Breast epithelium (tissue), 4 donors: Measurements from ENCODE around the gene FXYD1. TPM values are rescaled to one million over a fixed set of nuclear protein-coding genes. Genes with fewer than 3 reads are reported as not detected.

Experiments used
- DNase-seq, 2 donors: peaks; one replicate each; pipeline ENCODE4 v3.0.0-alpha.2; 2019; ENCODE audit warnings: low spot score in 2 of 2
- H3K27ac ChIP-seq, 2 donors: fragments of 200-600 bp; sonication (generic) in 1 of 2; one replicate each; pipeline ENCODE4 v1.5.1; 2016 to 2019; ENCODE audit warnings: mild to moderate bottlenecking in 1 of 2
- H3K27me3 ChIP-seq, 2 donors: fragments of 200-600 bp; sonication (generic) in 1 of 2; one replicate each; pipeline versions ENCODE4 v1.5.1 to v1.6.0; 2017 to 2019; ENCODE audit warnings: control low read depth in 1 of 2, mild to moderate bottlenecking in 1 of 2
- H3K36me3 ChIP-seq: fragments of 200-600 bp; one replicate; pipeline ENCODE4 v1.5.1; 2019
- H3K4me1 ChIP-seq, 2 donors: fragments of 200-600 bp; sonication (generic); one replicate each; pipeline ENCODE4 v1.5.1; 2016 to 2019; ENCODE audit warnings: control low read depth in 1 of 2
- H3K4me3 ChIP-seq, 3 donors: fragments of 200-600 bp; sonication (generic); 1 replicate in 2 of 3; 2 replicates in 1 of 3; pipeline ENCODE4 v1.5.1; 2016 to 2019; ENCODE audit warnings: mild to moderate bottlenecking in 3 of 3, moderate library complexity in 2 of 3
- H3K9me3 ChIP-seq, 2 donors: fragments of 200-600 bp; sonication (generic) in 1 of 2; one replicate each; pipeline ENCODE4 v1.5.1; 2016 to 2019; ENCODE audit warnings: control low read depth in 1 of 2
- POLR2A ChIP-seq: fragments of 450-650 bp; IDR thresholded peaks from one replicate; pipeline ENCODE4 v1.6.1; 2016; ENCODE audit warnings: antibody characterized with exemption, mild to moderate bottlenecking, moderate library complexity
- POLR2AphosphoS5 ChIP-seq, 3 donors: sonication (generic); formaldehyde crosslinking; IDR thresholded peaks; one replicate each; pipeline ENCODE4 v1.6.1; 2017; ENCODE audit warnings: antibody characterized with exemption in 3 of 3
- intact Hi-C: fragments of 100-400 bp; cut with DNase I; formaldehyde crosslinking; loops from one replicate; pipeline ENCODE4 v1.15.1; 2023; ENCODE audit warnings: low total_unique reads
- total RNA-seq, 3 donors: library from RNA; depleted of rRNA; stranded (reverse); fragments of >200 nt; gene quantifications; one replicate each; pipeline ENCODE4 v1.1.0, GENCODE V29; 2016
- TF ChIP-seq, protein P1 (sequence below), 3 donors: fragments of 450-650 bp; IDR thresholded peaks; one replicate each; pipeline ENCODE4 v1.5.1; 2016 to 2017; ENCODE audit warnings: antibody characterized with exemption in 3 of 3, mild to moderate bottlenecking in 3 of 3, moderate library complexity in 3 of 3

FXYD1 gene
- total RNA-seq, 3 donors from 2014 or later = 15.5 to 75.5 (median 34.7) TPM

DNA sequence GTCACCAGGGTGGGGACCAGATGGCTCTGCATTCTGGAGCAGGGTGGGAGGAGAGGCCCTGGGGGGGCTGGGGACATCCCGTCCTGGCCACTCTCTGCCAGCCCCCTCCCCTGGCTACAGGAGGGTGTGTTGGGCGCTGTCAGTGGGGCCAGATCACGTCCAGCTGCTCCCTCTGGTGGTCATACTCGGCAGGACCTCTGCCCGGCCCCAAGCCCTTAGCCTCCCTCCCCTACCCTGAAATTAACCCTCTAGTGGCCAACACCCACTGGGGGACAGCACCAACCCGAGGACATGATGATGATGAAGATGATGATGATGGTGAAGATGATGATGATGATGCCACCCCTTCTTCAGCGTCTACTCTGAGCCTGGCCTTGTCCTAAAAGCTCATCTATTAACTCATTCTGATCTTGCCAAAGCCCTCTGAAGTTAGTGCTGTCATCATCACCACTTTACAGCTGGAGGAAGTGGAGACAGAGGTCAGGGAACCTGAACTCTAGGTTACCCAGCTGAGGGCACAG is 3.2 kb upstream of the FXYD1 start:
- no peak for TF ChIP-seq POLR2AphosphoS5 (IDR thresholded peaks at IDR 0.05)
- TF ChIP-seq, protein P1, sequence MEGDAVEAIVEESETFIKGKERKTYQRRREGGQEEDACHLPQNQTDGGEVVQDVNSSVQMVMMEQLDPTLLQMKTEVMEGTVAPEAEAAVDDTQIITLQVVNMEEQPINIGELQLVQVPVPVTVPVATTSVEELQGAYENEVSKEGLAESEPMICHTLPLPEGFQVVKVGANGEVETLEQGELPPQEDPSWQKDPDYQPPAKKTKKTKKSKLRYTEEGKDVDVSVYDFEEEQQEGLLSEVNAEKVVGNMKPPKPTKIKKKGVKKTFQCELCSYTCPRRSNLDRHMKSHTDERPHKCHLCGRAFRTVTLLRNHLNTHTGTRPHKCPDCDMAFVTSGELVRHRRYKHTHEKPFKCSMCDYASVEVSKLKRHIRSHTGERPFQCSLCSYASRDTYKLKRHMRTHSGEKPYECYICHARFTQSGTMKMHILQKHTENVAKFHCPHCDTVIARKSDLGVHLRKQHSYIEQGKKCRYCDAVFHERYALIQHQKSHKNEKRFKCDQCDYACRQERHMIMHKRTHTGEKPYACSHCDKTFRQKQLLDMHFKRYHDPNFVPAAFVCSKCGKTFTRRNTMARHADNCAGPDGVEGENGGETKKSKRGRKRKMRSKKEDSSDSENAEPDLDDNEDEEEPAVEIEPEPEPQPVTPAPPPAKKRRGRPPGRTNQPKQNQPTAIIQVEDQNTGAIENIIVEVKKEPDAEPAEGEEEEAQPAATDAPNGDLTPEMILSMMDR (IDR thresholded peaks at IDR 0.05) = peak; percentile 85 to 96 (median 92)
- Histone ChIP-seq H3K27me3 (no peaks in the 10 kb centered on the region), H3K4me3 (peak overlapping the region; percentile 18 to 58 (median 30)), H3K36me3 (no peaks in the 10 kb centered on the region), H3K4me1 (no peaks in the 10 kb centered on the region), H3K27ac (peak overlapping the region; percentile 52 to 91), H3K9me3 (no peaks in the 10 kb centered on the region)
- intact Hi-C loops = no loop called here
- no peak for DNase-seq

DNA sequence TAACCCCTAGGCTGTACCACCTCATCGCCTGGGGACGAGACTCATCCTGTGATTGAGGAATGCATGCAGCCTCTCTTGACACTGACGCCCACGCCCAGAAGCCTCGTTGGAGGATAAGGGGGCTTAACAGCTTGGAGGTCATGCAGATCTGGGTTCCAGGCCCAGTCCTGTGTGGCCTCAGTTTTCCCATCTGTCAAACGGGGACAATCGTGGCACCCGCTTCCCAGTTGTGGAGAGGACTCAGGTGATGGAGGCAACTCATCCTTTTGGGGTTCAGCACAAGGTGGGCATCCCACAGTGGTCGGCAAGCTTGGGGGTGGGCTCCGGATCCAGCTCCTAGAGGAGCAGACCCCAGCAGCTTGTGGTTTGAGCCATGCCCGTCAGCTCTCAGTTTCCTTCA is 2.4 kb upstream of the FXYD1 start:
- Histone ChIP-seq H3K36me3 (no peaks in the 10 kb centered on the region), H3K27ac (peak overlapping the region in 1 of 2 donors; percentile 28), H3K9me3 (no peaks in the 10 kb centered on the region), H3K4me3 (no peak overlapping the region), H3K4me1 (no peaks in the 10 kb centered on the region), H3K27me3 (no peaks in the 10 kb centered on the region)
- intact Hi-C loops = no loop called here
- TF ChIP-seq POLR2AphosphoS5 (IDR thresholded peaks at IDR 0.05) (no peak), POLR2A (no peak)
- TF ChIP-seq, protein P1 (IDR thresholded peaks at IDR 0.05) = no peak
- DNase-seq = no peak

DNA sequence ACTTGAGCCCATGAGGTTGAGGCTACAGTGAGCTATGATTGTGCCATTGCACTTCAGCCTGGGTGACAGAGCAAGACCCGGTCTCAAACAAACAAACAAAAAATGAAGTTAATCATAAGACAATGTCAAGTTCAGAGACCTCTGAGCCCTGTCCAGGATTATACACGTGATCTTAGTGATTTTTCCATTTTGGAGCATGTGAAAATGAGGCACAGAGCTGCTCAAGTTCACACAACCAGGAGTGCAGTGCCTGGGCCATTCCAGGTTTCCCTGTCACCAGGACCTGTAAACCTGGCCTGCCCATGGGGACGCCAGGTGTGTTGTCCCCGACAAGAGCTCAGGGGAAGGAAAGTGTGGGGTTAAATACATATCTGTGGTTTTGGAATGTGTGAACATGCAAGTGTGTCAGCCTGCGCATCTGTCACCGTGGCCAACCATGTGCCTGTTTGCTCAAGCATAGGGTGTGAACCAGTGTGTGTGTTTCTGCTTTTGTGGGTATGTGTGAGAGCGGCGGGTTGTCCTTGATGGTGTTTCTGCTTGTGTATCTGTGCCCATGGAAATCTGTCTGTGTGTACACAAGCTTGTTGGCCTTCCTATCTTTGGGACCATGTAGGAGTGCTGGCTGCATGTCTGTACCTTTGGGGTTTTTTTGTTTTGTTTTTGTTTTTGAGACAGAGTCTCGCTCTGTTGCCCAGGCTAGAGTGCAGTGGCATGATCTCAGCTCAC is 1.5 kb upstream of the FXYD1 start:
- no peaks in the 10 kb centered on the region for H3K9me3 ChIP-seq
- peaks cover 0 to 5% of the 10 kb centered on the region in 2 donors for H3K4me1 ChIP-seq
- no peaks in the 10 kb centered on the region for H3K36me3 ChIP-seq
- intact Hi-C loops = no loop called here
- H3K27me3 ChIP-seq = no peaks in the 10 kb centered on the region
- H3K27ac ChIP-seq = peak overlapping the region in 1 of 2 donors; percentile 97
- TF ChIP-seq POLR2A (no peak), POLR2AphosphoS5 (IDR thresholded peaks at IDR 0.05) (no peak)
- TF ChIP-seq, protein P1 (IDR thresholded peaks at IDR 0.05) = no peak
- H3K4me3 ChIP-seq = no peak overlapping the region
- no peak for DNase-seq

DNA sequence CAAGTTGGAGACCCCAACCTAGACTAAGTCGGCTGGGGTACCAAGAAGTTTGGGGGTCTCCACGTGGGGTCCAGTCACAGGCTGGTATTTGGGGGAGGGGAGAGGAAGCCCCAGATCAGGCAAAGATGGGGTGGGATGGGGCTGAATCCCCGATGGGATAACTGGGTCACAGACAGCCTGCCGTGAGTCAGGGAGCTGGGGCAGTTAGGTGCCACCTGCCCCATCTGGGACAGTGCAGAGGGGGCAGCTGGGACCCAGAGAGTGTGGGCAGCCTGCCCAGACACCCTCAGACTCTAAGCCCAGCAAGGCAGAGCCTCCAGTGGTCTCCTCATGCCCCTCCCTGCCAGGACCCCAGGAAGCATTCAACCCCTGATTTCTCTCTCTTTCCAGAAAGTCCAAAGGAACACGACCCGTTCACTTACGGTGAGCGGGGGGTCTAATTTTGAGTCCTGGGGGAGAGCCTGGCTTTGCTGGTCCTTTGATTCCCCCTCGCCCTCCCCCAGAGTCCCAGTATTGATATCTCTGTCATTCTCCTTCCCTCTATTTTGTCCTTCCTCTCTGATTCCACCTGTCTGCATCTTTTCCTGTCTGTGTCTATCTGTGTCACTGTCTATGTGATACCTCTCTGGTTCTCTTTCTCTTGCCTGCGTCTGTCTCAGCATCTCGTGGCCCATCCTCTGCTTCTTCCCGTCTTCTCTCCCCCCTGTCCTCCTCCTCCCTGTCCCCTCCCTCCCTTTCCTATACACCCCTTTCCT is 1.8 kb downstream of the FXYD1 start:
- Histone ChIP-seq H3K4me1 (peaks cover 0 to 5% of the 10 kb centered on the region in 2 donors), H3K4me3 (peak overlapping the region; percentile 38 to 66 (median 44)), H3K9me3 (no peaks in the 10 kb centered on the region), H3K27me3 (peaks cover 0 to 19% of the 10 kb centered on the region in 2 donors), H3K36me3 (no peaks in the 10 kb centered on the region), H3K27ac (peak overlapping the region; percentile 81 to 97)
- intact Hi-C loops = no loop called here
- DNase-seq = no peak
- TF ChIP-seq, protein P1 (IDR thresholded peaks at IDR 0.05) = no peak
- TF ChIP-seq POLR2AphosphoS5 (IDR thresholded peaks at IDR 0.05) (no peak), POLR2A (no peak)
